ENCODE measurements around the gene KSR1. TPM values are rescaled to one million over a fixed set of nuclear protein-coding genes. Genes with fewer than 3 reads are reported as not detected.

Gene KSR1
- total and polyA plus RNA-seq, 2 of the 4 experiments (the other 2 are of a cell fraction), result 12.5 to 21.9 TPM

DNA sequence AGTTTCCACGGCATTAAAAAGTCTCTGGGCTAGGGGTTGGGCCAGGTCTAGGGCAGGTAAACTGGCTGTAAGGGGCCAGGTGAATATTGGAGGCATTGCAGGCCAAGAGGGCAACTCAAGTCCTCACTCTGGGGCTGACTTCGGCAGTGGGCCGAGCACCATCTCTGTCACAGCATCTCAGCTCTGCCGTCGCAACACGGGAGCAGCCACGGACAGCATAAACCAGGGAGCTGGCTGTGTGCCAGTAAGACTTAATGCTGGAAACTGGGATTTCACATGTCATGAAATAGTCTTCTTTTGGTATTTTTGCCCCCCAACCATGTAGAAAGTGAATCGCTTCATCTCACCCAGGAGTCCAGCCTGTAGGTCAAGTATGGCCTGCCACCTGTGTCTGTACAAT is 162.2 kb downstream of the KSR1 start:
- ChIA-PET CTCF (interaction anchor here (0.8 kb wide), 1 partner anchor 19 kb away, joined by 3 read pairs; no protein-coding TSS in a partner anchor), POLR2A (ENCODE audit: unreplicated experiment) (no interaction called here)
- in situ Hi-C loops (cut with MboI; ENCODE audit: low sequenced_read_pairs) (no loop called here), dilution Hi-C loops (cut with HindIII; ENCODE audit: low sequenced_read_pairs, unreplicated experiment) (no loop called here), intact Hi-C loops (cut with micrococcal nuclease) (no loop called here)
- Histone ChIP-seq H4K5ac (ENCODE audit: low read depth, low read length) (no peak overlapping the region), H3K18ac (ENCODE audit: low read depth, low read length) (no peak overlapping the region), H2AK5ac (ENCODE audit: low read depth, low read length) (no peak overlapping the region), H3K23ac (ENCODE audit: low read depth, low read length) (no peak overlapping the region), H3K56ac (ENCODE audit: extremely low read depth, insufficient read depth, low read length) (no peak overlapping the region), H3K9me3 (ENCODE audit: control insufficient read depth, insufficient read depth, low read length) (no peaks in the 10 kb centered on the region), H2AFZ (replicated peaks; ENCODE audit: low read length, poor library complexity) (no peak overlapping the region), H3K4ac (ENCODE audit: low read depth, low read length) (no peak overlapping the region), H3K27ac (ENCODE audit: insufficient read depth, low read length) (no peak overlapping the region), H2BK20ac (ENCODE audit: low read depth, low read length) (no peak overlapping the region), H3K27me3 (ENCODE audit: control insufficient read depth, insufficient read depth, low read length) (no peaks in the 10 kb centered on the region), H2BK120ac (ENCODE audit: low read depth, low read length) (no peak overlapping the region), H3K79me1 (ENCODE audit: low read depth in 1 of 2, low read length in 2 of 2) (no peaks in the 10 kb centered on the region), H2BK15ac (ENCODE audit: low read depth, low read length) (no peak overlapping the region), H3K4me1 (ENCODE audit: control insufficient read depth, insufficient read depth, low read length) (no peaks in the 10 kb centered on the region), H3K4me3 (ENCODE audit: insufficient read depth, low read depth, low read length) (no peak overlapping the region), H3K36me3 (ENCODE audit: control insufficient read depth, insufficient read depth, low read length) (peaks cover 78% of the 10 kb centered on the region), H3K9ac (ENCODE audit: low read depth, low read length) (no peak overlapping the region), H2AK9ac (replicated peaks; ENCODE audit: low read depth, low read length, poor library complexity) (no peak overlapping the region), H3K4me2 (ENCODE audit: low read depth, low read length) (no peak overlapping the region), H4K20me1 (ENCODE audit: insufficient read depth, low read length) (no peaks in the 10 kb centered on the region), H2BK5ac (ENCODE audit: low read depth, low read length, poor library complexity, severe bottlenecking) (no peak overlapping the region), H4K8ac (ENCODE audit: low read depth in 2 of 2, low read length in 2 of 2) (no peak overlapping the region), H4K91ac (ENCODE audit: insufficient read depth, low read depth, low read length) (no peak overlapping the region), H3K14ac (replicated peaks; ENCODE audit: low read depth, low read length) (no peak overlapping the region), H3K9me1 (ENCODE audit: insufficient read depth, low read length) (no peaks in the 10 kb centered on the region)
- 100% methylated on average over 1 of the region's 8 CpGs; no CpG with 5 or more reads in 1 of the 2 experiments for WGBS, 2 experiments (ENCODE audit: extremely low coverage in 2 of 2, insufficient read length in 1 of 2)
- no peak for ATAC-seq (ENCODE audit: low read depth)
- BruUV-seq (replicated peaks), result no TSS peak
- no peak for TF ChIP-seq CEBPB (IDR thresholded peaks at IDR 0.05; ENCODE audit: low read depth, low read length)
- no peak for DNase-seq
